GM19328 (cell line): ENCODE data around the gene CST6.
"Not testable (repeated sequence)": the region's sequence is repeated elsewhere in the genome, so short reads cannot be mapped to it uniquely, and the experiment has no call there.

Experiments
- ATAC-seq: cut with Tn5 transposase; IDR thresholded peaks from one replicate; pipeline ENCODE4 v1.9.1; 2021; ENCODE audit warnings: mild to moderate bottlenecking, moderate library complexity; ENCODE audit not compliant: unreplicated experiment

CST6 gene

GRCh38 chr11:66014804-66015453, 3.1 kb downstream of the CST6 start:
- ATAC-seq, result no peak

- no peak for ATAC-seq
Measured at GRCh38 chr11:66015454-66015881, 3.7 kb downstream of the CST6 start.

GRCh38 chr11:66015936-66016792, 4.4 kb downstream of the CST6 start:
- no peak for ATAC-seq

- ATAC-seq, result no peak
Measured at GRCh38 chr11:66016793-66017177, 5.0 kb downstream of the CST6 start.

- no peak for ATAC-seq
Measured at GRCh38 chr11:66017321-66017720, 5.5 kb downstream of the CST6 start.

GRCh38 chr11:66020212-66020611, 8.4 kb downstream of the CST6 start:
- no peak for ATAC-seq

GRCh38 chr11:66020618-66021357, 9.0 kb downstream of the CST6 start:
- no peak for ATAC-seq

GRCh38 chr11:66022401-66023185, 10.8 kb downstream of the CST6 start:
- no peak for ATAC-seq

GRCh38 chr11:66023186-66023440, 11.3 kb downstream of the CST6 start:
- not testable (repeated sequence) for ATAC-seq

- no peak for ATAC-seq
Measured at GRCh38 chr11:66026017-66026529, 14.3 kb downstream of the CST6 start, which contains the start of gene CATSPER1. TSS of gene CATSPER1 (minus strand) at chr11:66026479. CDS start at chr11:66026379, 100 bp downstream.

- no peak for ATAC-seq
Measured at GRCh38 chr11:66032957-66033735, 21.3 kb downstream of the CST6 start.

GRCh38 chr11:66035653-66036333, 24.0 kb downstream of the CST6 start:
- no peak for ATAC-seq

- ATAC-seq, result no peak
Measured at GRCh38 chr11:66036334-66036710, 24.5 kb downstream of the CST6 start.

- no peak for ATAC-seq
Measured at GRCh38 chr11:66037327-66037726, 25.5 kb downstream of the CST6 start.

- ATAC-seq, result no peak
Measured at GRCh38 chr11:66039765-66040164, 28.0 kb downstream of the CST6 start.

GRCh38 chr11:66042227-66042995, 30.6 kb downstream of the CST6 start:
- ATAC-seq, result no peak

- ATAC-seq, result no peak
Measured at GRCh38 chr11:66042996-66043906, 31.4 kb downstream of the CST6 start.

GRCh38 chr11:66044757-66045156, 32.9 kb downstream of the CST6 start:
- ATAC-seq, result no peak
